ENCODE results near the gene STK32B. TPM values are rescaled to one million over a fixed set of nuclear protein-coding genes. Genes with fewer than 3 reads are reported as not detected.

Gene STK32B
- total RNA-seq, 2 donors from 2014 or later: 0.52 to 1.4 TPM

GRCh38 chr4:5184606-5185005 is 133.3 kb downstream of the STK32B start:
- intact Hi-C loops (cut with DNase I): no loop called here
- no peak for DNase-seq

GRCh38 chr4:5185551-5185950 is 134.3 kb downstream of the STK32B start:
- ATAC-seq (no peak), DNase-seq (no peak)
- intact Hi-C loops (cut with DNase I): no loop called here

More at GRCh38 chr4:5184606-5185005, 133.3 kb downstream of the STK32B start:
- no peak for ATAC-seq

GRCh38 chr4:5186271-5187064 is 135.2 kb downstream of the STK32B start:
- DNase-seq (no peak), ATAC-seq (no peak)
- intact Hi-C loops (cut with DNase I): no loop called here

GRCh38 chr4:5188130-5188529 is 136.8 kb downstream of the STK32B start:
- intact Hi-C loops (cut with DNase I): no loop called here
- DNase-seq: no peak

GRCh38 chr4:5191831-5192230 is 140.6 kb downstream of the STK32B start:
- ATAC-seq (no peak), DNase-seq (no peak)
- intact Hi-C loops (cut with DNase I): no loop called here

More at GRCh38 chr4:5188130-5188529, 136.8 kb downstream of the STK32B start:
- ATAC-seq: no peak

DNA sequence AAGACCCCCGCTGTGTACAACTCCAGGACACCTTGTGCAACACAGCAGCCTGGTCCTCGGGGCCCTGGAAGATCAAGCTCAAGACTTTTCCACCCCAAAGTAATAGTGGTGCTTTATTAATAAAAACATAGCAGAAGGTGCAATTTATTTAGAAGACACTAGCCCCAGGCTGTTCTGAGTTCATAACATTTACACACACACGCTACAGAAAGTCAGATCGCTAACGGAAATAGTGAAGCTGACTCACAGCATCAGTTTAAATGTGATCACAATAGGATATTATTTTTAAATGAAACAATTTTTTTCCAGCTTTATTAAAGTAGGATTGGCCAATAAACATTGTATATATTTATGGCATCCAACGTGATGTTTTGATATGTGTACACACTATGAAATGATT is 141.0 kb downstream of the STK32B start:
- no peak for DNase-seq
- ATAC-seq: no peak
- intact Hi-C loops (cut with DNase I): no loop called here

DNA sequence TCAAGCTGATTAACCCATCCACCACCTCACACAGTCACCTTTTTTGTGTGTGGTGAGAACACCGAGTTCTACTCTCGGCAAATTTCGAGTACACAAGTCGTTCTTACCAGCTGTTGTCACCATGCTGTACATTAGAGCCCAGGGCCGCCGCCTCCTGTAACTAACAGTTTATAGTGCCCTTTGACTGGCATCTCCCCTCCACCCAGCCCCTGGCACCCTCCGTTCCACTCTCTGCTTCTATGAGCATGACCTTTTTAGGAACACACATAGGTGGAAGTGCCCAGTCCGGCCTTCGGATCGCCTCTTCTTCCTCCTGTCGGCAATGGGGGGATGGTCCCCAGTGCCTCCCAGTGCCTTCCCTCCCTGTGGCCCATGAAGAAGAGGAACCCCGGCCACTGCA is 141.4 kb downstream of the STK32B start:
- intact Hi-C loops (cut with DNase I): no loop called here
- no peak for ATAC-seq

GRCh38 chr4:5198656-5199541 is 147.6 kb downstream of the STK32B start:
- DNase-seq: no peak
- ATAC-seq: no peak
- intact Hi-C loops (cut with DNase I): no loop called here

More for the DNA sequence above, 141.4 kb downstream of the STK32B start:
- DNase-seq: no peak

DNA sequence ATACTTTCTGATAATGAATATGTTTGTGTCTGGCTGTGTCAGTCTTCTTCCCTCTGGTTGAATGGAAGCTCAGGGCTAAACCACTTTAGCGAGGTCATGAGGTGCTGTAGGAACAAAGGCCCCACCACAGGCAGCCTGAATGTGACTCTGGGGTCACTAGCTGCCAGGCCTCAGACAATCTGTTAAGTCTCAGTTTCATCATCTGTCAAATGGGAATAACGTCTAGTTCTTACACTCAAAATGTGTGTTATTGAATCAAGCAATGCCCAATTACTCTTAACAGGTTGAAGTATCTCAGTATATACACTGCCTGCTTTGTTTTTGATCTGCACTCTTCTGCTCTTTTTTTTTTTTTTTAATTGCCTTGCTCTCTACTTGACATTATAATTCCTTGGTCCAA is 148.6 kb downstream of the STK32B start:
- intact Hi-C loops (cut with DNase I): no loop called here
- DNase-seq: no peak
- ATAC-seq: no peak

GRCh38 chr4:5200513-5200912 is 149.2 kb downstream of the STK32B start:
- intact Hi-C loops (cut with DNase I): no loop called here
- ATAC-seq (no peak), DNase-seq (no peak)

DNA sequence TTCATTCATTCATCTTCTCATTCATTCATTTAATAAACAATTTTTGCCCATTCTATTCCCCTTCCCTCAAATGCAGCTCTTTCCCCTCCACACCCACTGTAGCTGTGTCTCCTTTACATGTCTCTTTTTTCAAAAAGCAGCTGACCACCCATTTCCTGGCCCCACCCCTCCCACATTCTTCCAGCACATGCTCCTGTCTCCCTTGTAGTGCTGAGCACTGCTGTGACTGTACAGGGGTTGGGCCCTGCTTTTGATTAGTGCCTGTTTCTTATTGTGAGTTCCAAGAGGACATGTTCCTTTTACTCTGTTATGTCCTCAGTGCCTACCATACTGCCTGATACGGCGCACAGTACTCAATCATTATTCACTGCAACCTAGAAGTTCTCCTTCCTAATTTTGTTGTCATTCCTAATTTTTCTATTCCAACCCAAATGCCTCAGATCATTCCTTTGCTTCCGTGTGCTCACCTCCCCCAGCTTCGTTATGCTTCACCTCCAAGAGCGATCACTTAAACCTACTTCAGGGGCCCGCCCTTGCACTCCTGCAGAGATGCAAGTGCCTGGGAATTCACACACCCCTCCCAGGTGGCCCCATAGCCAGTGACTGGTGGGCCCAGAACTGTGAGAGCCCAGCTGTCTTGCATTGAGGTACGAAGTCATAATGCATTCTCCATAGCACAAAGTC is 152.2 kb downstream of the STK32B start:
- DNase-seq (no peak), ATAC-seq (no peak)
- intact Hi-C loops (cut with DNase I): no loop called here

GRCh38 chr4:5203993-5204310 is 152.7 kb downstream of the STK32B start:
- no peak for ATAC-seq
- intact Hi-C loops (cut with DNase I): no loop called here
- DNase-seq: no peak

DNA sequence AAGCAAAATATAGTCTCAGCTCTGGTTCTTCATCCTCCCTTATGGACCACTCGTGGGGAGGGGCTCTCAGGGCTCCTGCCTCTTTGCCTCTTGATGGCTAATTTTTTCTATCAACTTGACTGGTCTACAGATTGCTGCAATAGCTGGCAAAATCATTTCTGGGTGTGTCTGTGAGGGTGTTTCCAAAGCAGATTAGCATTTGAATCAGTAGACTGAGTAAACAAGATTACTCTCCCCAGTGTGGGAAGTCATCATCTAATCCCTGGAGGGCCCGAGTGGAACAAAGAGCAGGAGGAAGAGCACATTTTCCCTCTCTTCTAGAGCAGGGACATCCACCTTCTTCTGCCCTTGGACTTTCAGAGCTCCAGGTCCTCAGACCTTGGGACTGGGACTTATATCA is 153.5 kb downstream of the STK32B start:
- ATAC-seq (peak in 1 of 2 donors; percentile 28), DNase-seq (no peak)

GRCh38 chr4:5206016-5206790 is 154.9 kb downstream of the STK32B start:
- DNase-seq: peak; percentile 41
- ATAC-seq: peak; percentile 23 to 93

More for the DNA sequence above, 153.5 kb downstream of the STK32B start:
- intact Hi-C loops (cut with DNase I): no loop called here

GRCh38 chr4:5209862-5210261 is 158.6 kb downstream of the STK32B start:
- ATAC-seq (no peak), DNase-seq (no peak)
- intact Hi-C loops (cut with DNase I): no loop called here

More at GRCh38 chr4:5206016-5206790, 154.9 kb downstream of the STK32B start:
- intact Hi-C loops (cut with DNase I): no loop called here

GRCh38 chr4:5211282-5211839 is 160.1 kb downstream of the STK32B start:
- intact Hi-C loops (cut with DNase I): no loop called here
- DNase-seq (no peak), ATAC-seq (no peak)

- intact Hi-C loops (cut with DNase I): no loop called here
These were observed 161.2 kb downstream of the STK32B start for GRCh38 chr4:5212255-5213013.

DNA sequence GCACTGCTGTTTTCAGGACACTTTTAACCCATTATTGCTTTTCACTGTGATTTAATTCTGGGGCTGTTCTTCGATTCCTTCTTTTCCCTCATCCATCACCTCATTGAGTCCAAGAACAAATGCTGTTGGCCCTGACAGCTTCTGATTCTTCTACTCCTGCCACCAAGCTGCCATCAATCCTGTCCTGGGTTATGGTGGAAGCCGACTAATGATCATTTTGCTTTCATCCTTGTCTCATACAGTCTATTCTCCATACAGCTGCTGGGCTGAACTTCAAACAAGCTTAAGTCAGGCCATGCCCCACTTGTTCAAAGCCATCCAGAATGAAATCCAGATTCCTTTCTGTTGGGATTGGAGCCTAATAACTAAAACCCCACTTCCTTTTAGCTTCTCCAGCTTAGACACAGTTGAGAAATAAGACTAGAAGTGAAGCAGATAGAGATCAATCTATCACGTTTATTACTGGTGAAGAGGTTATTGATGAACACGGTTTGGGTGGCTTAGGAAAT is 161.9 kb downstream of the STK32B start:
- intact Hi-C loops (cut with DNase I): no loop called here
- no peak for DNase-seq
- ATAC-seq: no peak

More at GRCh38 chr4:5212255-5213013, 161.2 kb downstream of the STK32B start:
- DNase-seq (no peak), ATAC-seq (no peak)
